ENCODE results near the gene XIRP2. TPM values are rescaled to one million over a fixed set of nuclear protein-coding genes. Genes with fewer than 3 reads are reported as not detected.

Gene XIRP2
- total and polyA plus RNA-seq, 2 of the 4 experiments (the other 2 are of a cell fraction), result 0.05 to 0.18 TPM

DNA sequence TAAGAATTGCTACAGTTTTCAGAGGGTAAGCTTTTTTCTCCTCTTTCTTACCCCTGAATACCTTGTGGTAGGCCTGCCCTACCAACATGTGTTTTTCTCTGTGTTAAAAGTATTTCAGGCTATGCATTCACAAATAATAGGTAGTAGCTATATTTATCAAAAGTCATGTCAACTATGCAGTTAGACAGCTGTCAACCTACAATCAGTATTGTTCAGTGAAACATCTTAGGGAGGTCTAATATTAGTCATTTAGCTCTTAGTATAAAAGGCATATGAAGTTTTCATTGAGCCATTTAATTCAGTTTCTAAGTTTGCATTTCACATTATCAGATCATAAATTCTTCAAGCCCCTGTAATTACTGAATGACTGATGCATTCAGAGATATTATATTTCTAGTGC lies 36.7 kb downstream of the XIRP2 start:
- Histone ChIP-seq H3K27ac (ENCODE audit: insufficient read depth, low read length) (no peak overlapping the region), H3K27me3 (ENCODE audit: control insufficient read depth, insufficient read depth, low read length) (no peaks in the 10 kb centered on the region), H3K4ac (ENCODE audit: low read depth, low read length) (no peak overlapping the region), H3K9me1 (ENCODE audit: insufficient read depth, low read length) (no peaks in the 10 kb centered on the region), H2BK120ac (ENCODE audit: low read depth, low read length) (no peak overlapping the region), H3K9me3 (ENCODE audit: control insufficient read depth, insufficient read depth, low read length) (no peaks in the 10 kb centered on the region), H2BK20ac (ENCODE audit: low read depth, low read length) (no peak overlapping the region), H2BK5ac (ENCODE audit: low read depth, low read length, poor library complexity, severe bottlenecking) (no peak overlapping the region), H3K9ac (ENCODE audit: low read depth, low read length) (no peak overlapping the region), H3K79me1 (ENCODE audit: low read depth in 1 of 2, low read length in 2 of 2) (no peaks in the 10 kb centered on the region), H2AK9ac (replicated peaks; ENCODE audit: low read depth, low read length, poor library complexity) (no peak overlapping the region), H3K4me3 (ENCODE audit: insufficient read depth, low read depth, low read length) (no peak overlapping the region), H4K20me1 (ENCODE audit: insufficient read depth, low read length) (no peaks in the 10 kb centered on the region), H4K8ac (ENCODE audit: low read depth in 2 of 2, low read length in 2 of 2) (no peak overlapping the region), H3K4me2 (ENCODE audit: low read depth, low read length) (no peak overlapping the region), H3K14ac (replicated peaks; ENCODE audit: low read depth, low read length) (no peak overlapping the region), H2AFZ (replicated peaks; ENCODE audit: low read length, poor library complexity) (no peak overlapping the region), H4K91ac (ENCODE audit: insufficient read depth, low read depth, low read length) (no peak overlapping the region), H3K18ac (ENCODE audit: low read depth, low read length) (no peak overlapping the region), H2BK15ac (ENCODE audit: low read depth, low read length) (no peak overlapping the region), H3K56ac (ENCODE audit: extremely low read depth, insufficient read depth, low read length) (no peak overlapping the region), H3K23ac (ENCODE audit: low read depth, low read length) (no peak overlapping the region), H4K5ac (ENCODE audit: low read depth, low read length) (no peak overlapping the region), H3K4me1 (ENCODE audit: control insufficient read depth, insufficient read depth, low read length) (no peaks in the 10 kb centered on the region), H2AK5ac (ENCODE audit: low read depth, low read length) (no peak overlapping the region), H3K36me3 (ENCODE audit: control insufficient read depth, insufficient read depth, low read length) (no peaks in the 10 kb centered on the region)
- CTCF ChIA-PET, result no interaction called here
- dilution Hi-C loops (cut with HindIII; ENCODE audit: low sequenced_read_pairs, unreplicated experiment) (no loop called here), intact Hi-C loops (cut with micrococcal nuclease) (no loop called here), in situ Hi-C loops (cut with MboI; ENCODE audit: low sequenced_read_pairs) (no loop called here)
- TF ChIP-seq POLR2A (IDR thresholded peaks at IDR 0.05; ENCODE audit: low read depth, low read length), result no peak
- TF ChIP-seq, protein P1, sequence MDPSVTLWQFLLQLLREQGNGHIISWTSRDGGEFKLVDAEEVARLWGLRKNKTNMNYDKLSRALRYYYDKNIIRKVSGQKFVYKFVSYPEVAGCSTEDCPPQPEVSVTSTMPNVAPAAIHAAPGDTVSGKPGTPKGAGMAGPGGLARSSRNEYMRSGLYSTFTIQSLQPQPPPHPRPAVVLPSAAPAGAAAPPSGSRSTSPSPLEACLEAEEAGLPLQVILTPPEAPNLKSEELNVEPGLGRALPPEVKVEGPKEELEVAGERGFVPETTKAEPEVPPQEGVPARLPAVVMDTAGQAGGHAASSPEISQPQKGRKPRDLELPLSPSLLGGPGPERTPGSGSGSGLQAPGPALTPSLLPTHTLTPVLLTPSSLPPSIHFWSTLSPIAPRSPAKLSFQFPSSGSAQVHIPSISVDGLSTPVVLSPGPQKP (IDR thresholded peaks at IDR 0.05; ENCODE audit: borderline replicate concordance, low read depth, low read length), result no peak
- no peak for TF ChIP-seq MAZ (IDR thresholded peaks at IDR 0.05; ENCODE audit: borderline replicate concordance, low read depth, low read length)
- no peak for TF ChIP-seq MAFK (IDR thresholded peaks at IDR 0.05; ENCODE audit: low read depth, low read length)
- no peak for TF ChIP-seq FOS (IDR thresholded peaks at IDR 0.05; ENCODE audit: low read depth, low read length)
- TF ChIP-seq SMC3 (IDR thresholded peaks at IDR 0.05; ENCODE audit: low read depth, low read length), result no peak
- DNase-seq (no peak), ATAC-seq (ENCODE audit: low read depth) (no peak)
- POLR2A ChIA-PET (ENCODE audit: unreplicated experiment), result no interaction called here
- BruUV-seq (replicated peaks), result no TSS peak
